Parathyroid adenoma (tissue), 2 donors: ENCODE results near the gene POLN.

Source experiments
- H2AFZ ChIP-seq: fragments of 300-600 bp; sonication (generic); one replicate; pipeline ENCODE4 v1.7.0; 2017; ENCODE audit warnings: antibody characterized with exemption, mild to moderate bottlenecking
- H3K27ac ChIP-seq: fragments of 300-600 bp; sonication (generic); one replicate; pipeline ENCODE4 v1.7.0; 2017
- H3K27me3 ChIP-seq: fragments of 300-600 bp; sonication (generic); one replicate; pipeline ENCODE4 v1.7.0; 2017; ENCODE audit warnings: low read length; ENCODE audit not compliant: control insufficient read depth, insufficient read depth
- H3K36me3 ChIP-seq: fragments of 300-600 bp; sonication (generic); one replicate; pipeline ENCODE4 v1.7.0; 2017; ENCODE audit warnings: low read length; ENCODE audit not compliant: control insufficient read depth, insufficient read depth
- H3K4me1 ChIP-seq: fragments of 300-600 bp; sonication (generic); one replicate; pipeline ENCODE4 v1.7.0; 2017; ENCODE audit warnings: control low read depth
- H3K4me2 ChIP-seq: fragments of 300-600 bp; sonication (generic); one replicate; pipeline ENCODE4 v1.7.0; 2017; ENCODE audit warnings: low read length
- H3K4me3 ChIP-seq: fragments of 300-600 bp; sonication (generic); one replicate; pipeline ENCODE4 v1.7.0; 2017; ENCODE audit warnings: low read depth, low read length
- H3K79me2 ChIP-seq: fragments of 300-600 bp; sonication (generic); one replicate; pipeline ENCODE4 v1.7.0; 2017; ENCODE audit warnings: control low read depth
- H3K9ac ChIP-seq: fragments of 300-600 bp; sonication (generic); one replicate; pipeline ENCODE4 v1.7.0; 2017; ENCODE audit warnings: mild to moderate bottlenecking
- H3K9me3 ChIP-seq: fragments of 300-600 bp; sonication (generic); one replicate; pipeline ENCODE4 v1.7.0; 2017; ENCODE audit warnings: low read length; ENCODE audit not compliant: control insufficient read depth
- TF ChIP-seq, protein P1 (sequence below): fragments of 300-600 bp; sonication (generic); IDR thresholded peaks from one replicate; pipeline ENCODE4 v1.7.0; 2017; ENCODE audit warnings: antibody characterized with exemption, mild to moderate bottlenecking
- donor health status: primary hyperparathyroidism.

POLN gene

DNA sequence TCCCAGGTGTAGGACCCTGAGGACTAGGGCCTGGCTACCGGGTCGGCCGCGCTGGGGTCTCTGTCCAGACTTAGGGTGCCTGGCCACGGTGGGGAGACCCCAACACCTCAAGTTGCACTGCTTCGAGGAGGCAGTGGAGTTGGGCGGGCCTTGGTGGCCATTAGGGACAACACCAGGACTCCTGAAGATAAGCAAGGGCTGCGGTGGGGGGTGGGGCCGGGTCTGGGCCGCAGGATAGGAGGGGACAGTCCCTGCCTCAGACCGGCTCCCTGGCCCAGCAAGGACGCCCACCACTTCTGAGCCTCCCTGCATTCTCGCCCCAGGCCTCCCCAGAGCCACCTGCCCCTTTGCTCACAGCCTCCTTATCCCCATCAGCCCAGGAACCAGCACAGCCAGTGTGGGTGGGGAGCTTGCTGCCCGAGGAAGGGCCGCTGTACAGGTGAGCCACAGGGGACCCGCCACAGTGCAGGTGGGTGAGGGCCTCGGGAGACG lies 25.4 kb upstream of the POLN start:
- TF ChIP-seq, protein P1, sequence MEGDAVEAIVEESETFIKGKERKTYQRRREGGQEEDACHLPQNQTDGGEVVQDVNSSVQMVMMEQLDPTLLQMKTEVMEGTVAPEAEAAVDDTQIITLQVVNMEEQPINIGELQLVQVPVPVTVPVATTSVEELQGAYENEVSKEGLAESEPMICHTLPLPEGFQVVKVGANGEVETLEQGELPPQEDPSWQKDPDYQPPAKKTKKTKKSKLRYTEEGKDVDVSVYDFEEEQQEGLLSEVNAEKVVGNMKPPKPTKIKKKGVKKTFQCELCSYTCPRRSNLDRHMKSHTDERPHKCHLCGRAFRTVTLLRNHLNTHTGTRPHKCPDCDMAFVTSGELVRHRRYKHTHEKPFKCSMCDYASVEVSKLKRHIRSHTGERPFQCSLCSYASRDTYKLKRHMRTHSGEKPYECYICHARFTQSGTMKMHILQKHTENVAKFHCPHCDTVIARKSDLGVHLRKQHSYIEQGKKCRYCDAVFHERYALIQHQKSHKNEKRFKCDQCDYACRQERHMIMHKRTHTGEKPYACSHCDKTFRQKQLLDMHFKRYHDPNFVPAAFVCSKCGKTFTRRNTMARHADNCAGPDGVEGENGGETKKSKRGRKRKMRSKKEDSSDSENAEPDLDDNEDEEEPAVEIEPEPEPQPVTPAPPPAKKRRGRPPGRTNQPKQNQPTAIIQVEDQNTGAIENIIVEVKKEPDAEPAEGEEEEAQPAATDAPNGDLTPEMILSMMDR, result no peak
- H3K4me1 ChIP-seq, result peaks cover 3% of the 10 kb centered on the region
- H3K79me2 ChIP-seq, result no peaks in the 10 kb centered on the region
- H3K9me3 ChIP-seq, result no peaks in the 10 kb centered on the region
- H3K4me3 ChIP-seq, result no peak overlapping the region
- no peak overlapping the region for H2AFZ ChIP-seq
- no peaks in the 10 kb centered on the region for H3K36me3 ChIP-seq
- H3K27ac ChIP-seq, result no peak overlapping the region
- no peak overlapping the region for H3K9ac ChIP-seq
- H3K27me3 ChIP-seq, result no peaks in the 10 kb centered on the region
- H3K4me2 ChIP-seq, result no peak overlapping the region

DNA sequence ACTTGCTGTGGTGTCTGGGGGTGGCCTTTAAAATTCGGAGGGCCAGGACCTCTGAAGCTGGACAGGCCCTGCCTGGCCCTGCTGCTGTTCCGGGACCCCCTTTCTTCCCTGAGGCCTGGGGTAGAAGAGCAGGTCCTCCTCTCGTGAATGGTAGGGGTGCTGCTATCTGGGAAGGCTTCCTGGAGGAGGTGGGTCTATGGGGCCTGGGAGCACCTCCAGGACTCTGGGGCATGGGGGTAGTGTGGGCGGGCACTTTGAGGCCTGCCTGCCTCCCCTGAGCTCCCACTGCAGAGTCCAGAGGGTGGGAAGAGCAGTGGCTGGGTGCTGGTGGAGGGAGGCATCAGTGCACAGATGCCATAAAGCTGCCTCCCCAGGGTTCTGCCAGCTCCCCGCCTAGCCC lies 24.9 kb upstream of the POLN start:
- no peaks in the 10 kb centered on the region for H3K36me3 ChIP-seq
- no peak overlapping the region for H3K27ac ChIP-seq
- no peaks in the 10 kb centered on the region for H3K79me2 ChIP-seq
- TF ChIP-seq, protein P1, result no peak
- no peak overlapping the region for H3K4me2 ChIP-seq
- no peaks in the 10 kb centered on the region for H3K27me3 ChIP-seq
- no peak overlapping the region for H3K4me3 ChIP-seq
- H3K9me3 ChIP-seq, result no peaks in the 10 kb centered on the region
- H3K9ac ChIP-seq, result no peak overlapping the region
- no peak overlapping the region for H2AFZ ChIP-seq
- peaks cover 3% of the 10 kb centered on the region for H3K4me1 ChIP-seq

DNA sequence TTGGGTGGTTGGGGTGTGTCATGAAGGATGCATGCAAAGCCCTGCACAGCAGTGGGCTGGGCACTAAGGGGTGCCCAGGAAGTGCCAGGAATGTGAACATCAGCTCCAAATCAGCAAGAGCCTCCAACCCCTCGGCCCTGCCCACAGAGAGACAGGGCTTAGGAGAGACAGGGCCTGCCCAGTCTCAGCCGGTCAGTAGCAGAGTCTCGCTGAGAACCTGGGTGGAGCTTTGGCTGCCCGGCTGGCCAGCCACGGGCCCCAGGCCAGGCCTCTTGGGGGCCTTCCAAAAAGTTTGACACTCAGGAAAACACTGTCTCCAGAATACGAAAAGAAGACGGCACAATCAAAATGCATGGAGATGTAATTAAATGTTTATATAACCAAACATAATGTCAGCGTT lies 24.3 kb upstream of the POLN start:
- TF ChIP-seq, protein P1, result no peak
- peak overlapping the region; percentile 26 for H3K4me2 ChIP-seq
- no peaks in the 10 kb centered on the region for H3K79me2 ChIP-seq
- H3K9ac ChIP-seq, result no peak overlapping the region
- peaks cover 3% of the 10 kb centered on the region for H3K4me1 ChIP-seq
- no peaks in the 10 kb centered on the region for H3K36me3 ChIP-seq
- H3K9me3 ChIP-seq, result no peaks in the 10 kb centered on the region
- peak overlapping the region; percentile 22 for H3K27ac ChIP-seq
- H3K4me3 ChIP-seq, result no peak overlapping the region
- no peak overlapping the region for H2AFZ ChIP-seq
- no peaks in the 10 kb centered on the region for H3K27me3 ChIP-seq

DNA sequence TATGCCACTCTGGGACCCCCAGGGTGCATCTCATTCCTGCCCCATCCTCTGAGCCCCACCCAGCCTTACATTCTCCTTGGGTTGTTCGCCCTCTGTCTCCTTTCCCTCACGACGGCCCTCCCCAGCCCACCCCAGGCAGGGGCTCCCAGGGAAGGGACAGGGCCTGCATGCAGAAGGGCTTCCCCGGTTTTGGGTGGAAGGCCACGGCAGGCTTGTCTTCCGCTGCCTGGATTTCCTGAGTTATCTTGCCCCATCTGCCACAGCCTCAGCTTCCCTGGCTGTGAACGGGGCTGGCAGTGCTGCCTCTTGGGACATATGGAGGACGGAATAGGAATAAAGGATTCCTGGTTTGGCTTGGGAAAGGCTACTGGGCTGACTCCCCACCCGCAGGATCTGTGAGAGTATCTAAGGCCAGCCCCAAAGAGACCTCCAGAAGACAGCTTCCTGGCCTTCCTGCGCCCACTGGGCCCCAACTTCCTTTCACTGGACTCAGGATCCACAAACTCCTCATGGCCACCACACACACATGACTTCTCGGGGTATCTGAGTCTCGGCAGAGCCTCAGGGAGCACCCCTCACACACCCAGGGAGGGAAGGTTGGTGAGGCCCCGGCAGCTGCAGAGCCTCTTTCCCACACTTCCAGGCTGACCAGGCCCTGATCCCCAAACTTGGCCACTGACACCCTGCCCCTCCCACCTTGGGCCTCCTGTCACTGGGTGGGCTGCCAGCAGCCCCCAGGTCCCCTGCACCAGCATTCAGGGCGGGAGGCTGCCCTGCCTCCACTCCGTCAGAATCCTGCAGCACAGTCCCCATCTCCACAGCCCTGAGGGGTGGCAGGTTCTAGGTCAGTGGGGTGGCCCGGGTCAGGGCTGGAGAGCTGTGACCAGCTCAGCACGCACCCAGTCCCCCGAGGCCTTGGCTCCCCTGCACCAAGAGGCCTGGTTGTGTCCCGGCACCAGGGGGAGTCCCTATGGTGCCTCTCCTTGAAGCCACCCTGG lies 23.5 kb upstream of the POLN start:
- Histone ChIP-seq H3K27me3 (no peaks in the 10 kb centered on the region), H3K9me3 (no peaks in the 10 kb centered on the region), H3K4me2 (peak overlapping the region; percentile 26), H3K27ac (no peak overlapping the region), H3K4me1 (peaks cover 3% of the 10 kb centered on the region), H2AFZ (no peak overlapping the region), H3K4me3 (no peak overlapping the region), H3K36me3 (no peaks in the 10 kb centered on the region), H3K79me2 (peaks cover 3% of the 10 kb centered on the region), H3K9ac (no peak overlapping the region)
- TF ChIP-seq, protein P1, result no peak
